Loucy (cell line): ENCODE data around the gene PRTFDC1.

Source experiments
- EZH2phosphoT487 ChIP-seq: fragments of 200-600 bp; IDR thresholded peaks from 2 replicates; pipeline ENCODE4 v1.6.1; 2018; ENCODE audit warnings: antibody characterized with exemption, mild to moderate bottlenecking, moderate library complexity, borderline replicate concordance
- TF ChIP-seq, protein P1 (sequence below): fragments of 200-600 bp; sonication (generic); conservative IDR thresholded peaks from 2 replicates; pipeline ENCODE4 v1.5.1; 2014; ENCODE audit warnings: mild to moderate bottlenecking, antibody characterized with exemption, low read length

DNA sequence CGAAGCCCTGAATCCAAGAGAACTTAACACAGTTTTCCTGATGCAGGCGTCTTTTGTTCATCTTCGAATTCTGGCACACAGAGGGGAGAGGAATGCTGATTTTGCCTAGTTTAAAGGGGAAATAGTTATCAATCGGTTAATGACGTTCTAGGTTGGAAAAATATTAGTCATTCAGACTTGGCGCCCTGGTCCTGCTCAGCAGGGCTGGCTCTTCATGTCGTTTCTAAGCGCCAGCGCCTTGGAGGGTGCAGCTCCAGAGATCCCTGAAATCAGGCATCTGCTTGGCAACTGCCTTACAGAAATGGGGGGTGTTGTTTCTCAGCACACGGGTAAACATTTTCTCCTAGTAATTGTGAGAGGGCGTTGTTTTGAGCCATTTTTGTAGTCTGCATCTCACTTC lies 1.3 kb upstream of the PRTFDC1 start:
- TF ChIP-seq, protein P1, sequence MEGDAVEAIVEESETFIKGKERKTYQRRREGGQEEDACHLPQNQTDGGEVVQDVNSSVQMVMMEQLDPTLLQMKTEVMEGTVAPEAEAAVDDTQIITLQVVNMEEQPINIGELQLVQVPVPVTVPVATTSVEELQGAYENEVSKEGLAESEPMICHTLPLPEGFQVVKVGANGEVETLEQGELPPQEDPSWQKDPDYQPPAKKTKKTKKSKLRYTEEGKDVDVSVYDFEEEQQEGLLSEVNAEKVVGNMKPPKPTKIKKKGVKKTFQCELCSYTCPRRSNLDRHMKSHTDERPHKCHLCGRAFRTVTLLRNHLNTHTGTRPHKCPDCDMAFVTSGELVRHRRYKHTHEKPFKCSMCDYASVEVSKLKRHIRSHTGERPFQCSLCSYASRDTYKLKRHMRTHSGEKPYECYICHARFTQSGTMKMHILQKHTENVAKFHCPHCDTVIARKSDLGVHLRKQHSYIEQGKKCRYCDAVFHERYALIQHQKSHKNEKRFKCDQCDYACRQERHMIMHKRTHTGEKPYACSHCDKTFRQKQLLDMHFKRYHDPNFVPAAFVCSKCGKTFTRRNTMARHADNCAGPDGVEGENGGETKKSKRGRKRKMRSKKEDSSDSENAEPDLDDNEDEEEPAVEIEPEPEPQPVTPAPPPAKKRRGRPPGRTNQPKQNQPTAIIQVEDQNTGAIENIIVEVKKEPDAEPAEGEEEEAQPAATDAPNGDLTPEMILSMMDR: no peak
- TF ChIP-seq EZH2phosphoT487: no peak
